Amniotic epithelial cell (primary cell): ENCODE data around the gene GAGE2A.
"Not testable (repeated sequence)": the region's sequence is repeated elsewhere in the genome, so short reads cannot be mapped to it uniquely, and the experiment has no call there.

ENCODE experiments used
- DNase-seq: peaks from one replicate; pipeline ENCODE4 v3.0.0-alpha.2; 2010; ENCODE audit warnings: low read depth

GAGE2A gene, protein sequence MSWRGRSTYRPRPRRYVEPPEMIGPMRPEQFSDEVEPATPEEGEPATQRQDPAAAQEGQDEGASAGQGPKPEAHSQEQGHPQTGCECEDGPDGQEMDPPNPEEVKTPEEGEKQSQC

DNA sequence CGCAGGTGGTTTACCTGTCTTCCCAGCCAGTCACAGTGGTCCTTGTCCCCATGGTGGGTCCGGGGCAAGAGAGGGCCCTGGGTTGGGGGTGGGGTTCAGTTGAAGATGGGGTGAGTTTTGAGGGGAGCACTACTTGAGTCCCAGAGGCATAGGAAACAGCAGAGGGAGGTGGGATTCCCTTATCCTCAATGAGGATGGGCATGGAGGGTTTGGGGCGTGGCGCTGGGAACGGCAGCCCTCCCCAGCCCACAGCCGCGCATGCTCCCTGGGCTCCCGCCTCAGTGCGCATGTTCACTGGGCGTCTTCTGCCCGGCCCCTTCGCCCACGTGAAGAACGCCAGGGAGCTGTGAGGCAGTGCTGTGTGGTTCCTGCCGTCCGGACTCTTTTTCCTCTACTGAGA is at the start of gene GAGE2A:
Gene GAGE2A, plus strand, starts transcription at position 301 of the 400 bp plus-strand sequence. CDS start 1,155 bp downstream, outside the sequence.
- not testable (repeated sequence) for DNase-seq

DNA sequence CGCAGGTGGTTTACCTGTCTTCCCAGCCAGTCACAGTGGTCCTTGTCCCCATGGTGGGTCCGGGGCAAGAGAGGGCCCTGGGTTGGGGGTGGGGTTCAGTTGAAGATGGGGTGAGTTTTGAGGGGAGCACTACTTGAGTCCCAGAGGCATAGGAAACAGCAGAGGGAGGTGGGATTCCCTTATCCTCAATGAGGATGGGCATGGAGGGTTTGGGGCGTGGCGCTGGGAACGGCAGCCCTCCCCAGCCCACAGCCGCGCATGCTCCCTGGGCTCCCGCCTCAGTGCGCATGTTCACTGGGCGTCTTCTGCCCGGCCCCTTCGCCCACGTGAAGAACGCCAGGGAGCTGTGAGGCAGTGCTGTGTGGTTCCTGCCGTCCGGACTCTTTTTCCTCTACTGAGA is 47.9 kb upstream of the GAGE2A start, which contains the start of gene GAGE12D:
Gene GAGE12D, plus strand, starts transcription at position 301 of the 400 bp plus-strand sequence. CDS start 1,155 bp downstream, outside the sequence.
- DNase-seq: not testable (repeated sequence)

DNA sequence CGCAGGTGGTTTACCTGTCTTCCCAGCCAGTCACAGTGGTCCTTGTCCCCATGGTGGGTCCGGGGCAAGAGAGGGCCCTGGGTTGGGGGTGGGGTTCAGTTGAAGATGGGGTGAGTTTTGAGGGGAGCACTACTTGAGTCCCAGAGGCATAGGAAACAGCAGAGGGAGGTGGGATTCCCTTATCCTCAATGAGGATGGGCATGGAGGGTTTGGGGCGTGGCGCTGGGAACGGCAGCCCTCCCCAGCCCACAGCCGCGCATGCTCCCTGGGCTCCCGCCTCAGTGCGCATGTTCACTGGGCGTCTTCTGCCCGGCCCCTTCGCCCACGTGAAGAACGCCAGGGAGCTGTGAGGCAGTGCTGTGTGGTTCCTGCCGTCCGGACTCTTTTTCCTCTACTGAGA is 38.3 kb upstream of the GAGE2A start, which contains the start of gene GAGE12E:
Gene GAGE12E, plus strand, starts transcription at position 301 of the 400 bp plus-strand sequence. CDS start 1,155 bp downstream, outside the sequence.
- DNase-seq: not testable (repeated sequence)

DNA sequence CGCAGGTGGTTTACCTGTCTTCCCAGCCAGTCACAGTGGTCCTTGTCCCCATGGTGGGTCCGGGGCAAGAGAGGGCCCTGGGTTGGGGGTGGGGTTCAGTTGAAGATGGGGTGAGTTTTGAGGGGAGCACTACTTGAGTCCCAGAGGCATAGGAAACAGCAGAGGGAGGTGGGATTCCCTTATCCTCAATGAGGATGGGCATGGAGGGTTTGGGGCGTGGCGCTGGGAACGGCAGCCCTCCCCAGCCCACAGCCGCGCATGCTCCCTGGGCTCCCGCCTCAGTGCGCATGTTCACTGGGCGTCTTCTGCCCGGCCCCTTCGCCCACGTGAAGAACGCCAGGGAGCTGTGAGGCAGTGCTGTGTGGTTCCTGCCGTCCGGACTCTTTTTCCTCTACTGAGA is 28.8 kb upstream of the GAGE2A start, which contains the start of gene GAGE12F:
Gene GAGE12F, plus strand, starts transcription at position 301 of the 400 bp plus-strand sequence. CDS start 1,155 bp downstream, outside the sequence.
- DNase-seq: not testable (repeated sequence)

DNA sequence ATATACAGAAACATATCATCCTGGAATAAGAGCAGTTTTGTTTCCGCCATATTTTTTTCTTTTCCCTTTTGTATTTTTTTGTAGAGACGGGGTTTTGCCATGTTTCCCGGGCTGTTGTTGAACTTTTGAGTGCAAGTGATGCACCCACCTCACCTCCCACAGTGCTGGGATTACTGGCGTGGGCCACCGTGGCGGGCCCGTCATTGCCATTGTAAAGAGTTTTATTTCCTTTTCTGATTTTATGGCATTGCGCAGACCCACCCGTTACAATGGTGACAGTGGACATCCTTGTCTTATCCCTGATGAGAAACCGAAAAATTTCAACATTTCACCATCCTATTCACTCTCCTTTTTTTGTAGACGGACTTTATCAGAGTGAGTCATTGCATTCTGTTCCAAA is 20.6 kb upstream of the GAGE2A start:
- not testable (repeated sequence) for DNase-seq

DNA sequence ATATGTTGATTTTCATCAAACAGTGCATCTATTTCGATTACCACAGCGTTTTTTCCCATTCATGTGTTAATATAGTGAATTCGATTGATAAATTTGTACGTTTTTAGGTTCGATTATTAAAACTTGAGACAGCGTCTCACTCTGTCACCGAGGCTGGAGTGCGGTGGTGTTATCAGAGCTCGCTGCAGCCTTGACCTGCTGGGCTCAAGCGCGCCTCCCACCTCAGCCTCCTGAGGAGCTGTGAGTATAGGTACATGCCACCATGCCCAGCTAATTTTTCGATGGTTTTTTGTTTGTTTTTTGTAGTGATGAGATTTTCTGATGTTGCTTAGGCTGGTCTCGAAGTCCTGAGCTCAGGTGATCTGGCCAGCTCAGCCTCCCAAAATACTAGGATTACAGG is 20.1 kb upstream of the GAGE2A start:
- not testable (repeated sequence) for DNase-seq

DNA sequence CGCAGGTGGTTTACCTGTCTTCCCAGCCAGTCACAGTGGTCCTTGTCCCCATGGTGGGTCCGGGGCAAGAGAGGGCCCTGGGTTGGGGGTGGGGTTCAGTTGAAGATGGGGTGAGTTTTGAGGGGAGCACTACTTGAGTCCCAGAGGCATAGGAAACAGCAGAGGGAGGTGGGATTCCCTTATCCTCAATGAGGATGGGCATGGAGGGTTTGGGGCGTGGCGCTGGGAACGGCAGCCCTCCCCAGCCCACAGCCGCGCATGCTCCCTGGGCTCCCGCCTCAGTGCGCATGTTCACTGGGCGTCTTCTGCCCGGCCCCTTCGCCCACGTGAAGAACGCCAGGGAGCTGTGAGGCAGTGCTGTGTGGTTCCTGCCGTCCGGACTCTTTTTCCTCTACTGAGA is 19.2 kb upstream of the GAGE2A start, which contains the start of gene GAGE12G:
Gene GAGE12G, plus strand, starts transcription at position 301 of the 400 bp plus-strand sequence. CDS start 1,155 bp downstream, outside the sequence.
- not testable (repeated sequence) for DNase-seq

DNA sequence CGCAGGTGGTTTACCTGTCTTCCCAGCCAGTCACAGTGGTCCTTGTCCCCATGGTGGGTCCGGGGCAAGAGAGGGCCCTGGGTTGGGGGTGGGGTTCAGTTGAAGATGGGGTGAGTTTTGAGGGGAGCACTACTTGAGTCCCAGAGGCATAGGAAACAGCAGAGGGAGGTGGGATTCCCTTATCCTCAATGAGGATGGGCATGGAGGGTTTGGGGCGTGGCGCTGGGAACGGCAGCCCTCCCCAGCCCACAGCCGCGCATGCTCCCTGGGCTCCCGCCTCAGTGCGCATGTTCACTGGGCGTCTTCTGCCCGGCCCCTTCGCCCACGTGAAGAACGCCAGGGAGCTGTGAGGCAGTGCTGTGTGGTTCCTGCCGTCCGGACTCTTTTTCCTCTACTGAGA is 9.6 kb upstream of the GAGE2A start, which contains the start of gene GAGE12H:
Gene GAGE12H, plus strand, starts transcription at position 301 of the 400 bp plus-strand sequence. CDS start 1,155 bp downstream, outside the sequence.
- not testable (repeated sequence) for DNase-seq

DNA sequence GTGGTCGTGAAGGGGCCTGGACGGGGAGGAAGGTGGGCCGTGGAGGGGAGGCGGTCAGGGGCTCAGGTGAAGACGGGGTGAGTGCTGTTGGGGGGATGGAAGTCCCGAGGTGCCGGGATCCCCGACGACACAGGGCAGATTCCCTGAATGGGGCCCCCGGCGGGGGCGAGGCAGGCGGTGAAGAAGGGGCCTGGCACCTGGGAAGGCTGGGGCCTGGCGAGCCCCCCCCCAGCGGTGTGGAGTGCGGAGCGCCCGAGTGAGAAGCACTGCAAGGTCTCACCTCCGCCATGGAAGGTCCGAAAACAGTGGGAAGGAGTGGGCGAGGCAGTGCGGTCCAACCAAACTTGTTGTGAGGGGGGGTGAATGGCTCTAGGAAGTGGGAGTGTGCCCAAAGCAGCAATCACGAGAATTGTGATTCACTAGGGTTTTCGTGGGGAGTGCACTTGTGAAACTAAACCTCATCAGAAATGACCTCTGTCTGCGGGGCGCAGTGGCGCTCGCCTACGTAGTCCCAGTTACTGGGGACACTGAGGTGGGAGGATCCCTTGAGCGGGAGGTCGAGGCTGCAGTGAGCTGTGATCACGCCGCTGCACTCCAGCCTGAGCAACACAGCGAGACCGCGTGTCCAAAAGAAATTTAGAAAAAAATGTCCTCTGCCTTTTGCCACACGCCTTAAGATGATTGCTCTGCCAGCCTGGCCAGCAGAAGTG is 628 bp downstream of the GAGE2A start:
- not testable (repeated sequence) for DNase-seq

DNA sequence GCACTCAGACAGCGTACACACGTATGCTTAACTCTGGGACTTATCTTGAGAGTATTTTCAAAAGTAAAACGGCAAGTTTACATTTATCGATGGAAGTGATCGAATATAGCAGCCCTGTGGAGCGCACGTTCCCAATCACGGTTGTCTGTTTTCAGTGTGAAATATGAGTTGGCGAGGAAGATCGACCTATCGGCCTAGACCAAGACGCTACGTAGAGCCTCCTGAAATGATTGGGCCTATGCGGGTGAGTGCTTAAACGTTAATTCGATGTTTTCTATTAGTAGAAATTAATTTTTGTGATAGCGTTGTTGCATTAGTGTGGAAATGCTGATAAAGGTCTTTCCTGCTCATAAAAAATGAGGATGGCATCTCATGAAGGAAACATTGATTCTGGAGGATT is 1.2 kb downstream of the GAGE2A start:
- DNase-seq: not testable (repeated sequence)

DNA sequence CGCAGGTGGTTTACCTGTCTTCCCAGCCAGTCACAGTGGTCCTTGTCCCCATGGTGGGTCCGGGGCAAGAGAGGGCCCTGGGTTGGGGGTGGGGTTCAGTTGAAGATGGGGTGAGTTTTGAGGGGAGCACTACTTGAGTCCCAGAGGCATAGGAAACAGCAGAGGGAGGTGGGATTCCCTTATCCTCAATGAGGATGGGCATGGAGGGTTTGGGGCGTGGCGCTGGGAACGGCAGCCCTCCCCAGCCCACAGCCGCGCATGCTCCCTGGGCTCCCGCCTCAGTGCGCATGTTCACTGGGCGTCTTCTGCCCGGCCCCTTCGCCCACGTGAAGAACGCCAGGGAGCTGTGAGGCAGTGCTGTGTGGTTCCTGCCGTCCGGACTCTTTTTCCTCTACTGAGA is 9.4 kb downstream of the GAGE2A start, which contains the start of gene GAGE1:
Gene GAGE1, plus strand, starts transcription at position 301 of the 400 bp plus-strand sequence. CDS start 1,155 bp downstream, outside the sequence.
- DNase-seq: not testable (repeated sequence)

DNA sequence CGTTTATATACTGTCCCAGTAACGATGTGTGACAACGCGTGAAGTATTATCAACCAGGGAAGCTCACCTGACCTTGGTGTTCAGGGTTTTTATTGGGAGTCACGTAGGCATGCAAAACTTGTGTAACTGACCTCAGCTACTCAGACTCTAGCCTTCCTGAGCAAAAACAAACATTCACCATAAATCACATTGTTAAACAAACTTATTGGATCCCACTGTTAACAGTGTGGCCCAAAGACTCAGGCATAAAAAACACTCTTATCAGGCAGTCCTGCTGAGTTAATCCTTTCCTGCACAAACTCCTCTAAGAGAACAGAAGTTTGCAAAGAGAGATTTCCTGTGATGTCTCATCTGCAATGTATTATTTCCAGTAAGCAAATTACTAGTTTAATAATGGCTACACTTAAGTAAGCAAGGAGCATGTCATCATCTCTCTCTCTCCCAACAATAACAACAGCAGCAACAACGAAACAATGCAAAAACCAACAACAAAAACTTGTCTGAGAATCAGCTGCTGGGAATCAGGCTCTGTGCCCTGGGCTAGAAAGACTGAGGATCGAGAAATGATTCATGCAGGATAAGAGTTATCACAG is 21.5 kb downstream of the GAGE2A start:
- peak; percentile 4 for DNase-seq

DNA sequence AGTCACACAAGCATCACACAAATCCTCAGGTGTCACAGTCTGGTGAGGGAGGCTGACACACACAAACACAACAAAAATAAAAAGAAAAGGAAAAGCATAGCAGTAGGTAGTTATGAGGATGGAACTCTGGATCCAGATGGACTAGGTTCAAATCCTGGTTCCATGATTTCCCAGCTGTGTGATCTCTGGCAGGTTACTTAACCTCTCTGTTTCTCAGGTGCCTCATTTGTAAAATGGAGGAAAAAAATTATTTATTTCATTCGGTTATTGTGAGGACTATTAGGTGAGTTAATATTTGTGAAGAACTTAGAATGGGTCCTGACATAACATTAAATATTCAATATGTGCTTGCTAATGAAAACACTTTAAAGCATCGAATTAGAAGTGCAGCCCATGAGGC is 29.3 kb downstream of the GAGE2A start:
- DNase-seq: no peak

DNA sequence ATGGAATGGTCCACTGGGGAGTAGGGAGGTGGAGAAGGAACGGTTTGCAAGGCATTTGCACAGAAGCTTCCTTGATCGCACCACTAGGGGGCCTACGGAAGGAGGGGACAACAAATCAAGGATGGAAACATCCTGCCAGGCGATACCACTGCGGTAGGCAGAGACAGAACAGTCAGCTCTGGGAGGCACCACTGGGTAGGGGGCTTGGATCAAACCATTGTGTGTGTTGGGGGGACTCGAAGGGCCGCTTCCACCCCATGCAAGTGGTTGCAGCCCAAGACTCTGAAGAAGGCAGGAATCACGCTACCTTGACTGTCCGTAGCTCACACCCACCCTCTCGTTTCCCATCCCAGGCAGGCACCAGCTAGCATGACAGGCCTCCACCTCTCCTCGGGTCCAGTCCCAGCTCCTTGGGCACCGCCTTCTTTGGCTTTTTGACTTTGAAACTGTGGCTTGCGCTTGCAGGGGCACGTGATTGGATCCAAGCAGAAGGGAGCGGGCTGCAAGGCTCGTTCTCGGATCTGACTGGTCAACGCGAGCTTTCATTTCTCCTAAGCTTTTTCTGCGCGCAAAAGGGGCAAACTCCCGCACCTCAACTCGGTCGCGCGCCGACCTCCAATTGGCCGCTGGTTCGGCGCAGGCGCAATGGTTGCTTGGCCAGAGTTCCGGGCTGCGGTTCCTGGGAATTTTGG is 37.9 kb downstream of the GAGE2A start:
- DNase-seq: no peak

DNA sequence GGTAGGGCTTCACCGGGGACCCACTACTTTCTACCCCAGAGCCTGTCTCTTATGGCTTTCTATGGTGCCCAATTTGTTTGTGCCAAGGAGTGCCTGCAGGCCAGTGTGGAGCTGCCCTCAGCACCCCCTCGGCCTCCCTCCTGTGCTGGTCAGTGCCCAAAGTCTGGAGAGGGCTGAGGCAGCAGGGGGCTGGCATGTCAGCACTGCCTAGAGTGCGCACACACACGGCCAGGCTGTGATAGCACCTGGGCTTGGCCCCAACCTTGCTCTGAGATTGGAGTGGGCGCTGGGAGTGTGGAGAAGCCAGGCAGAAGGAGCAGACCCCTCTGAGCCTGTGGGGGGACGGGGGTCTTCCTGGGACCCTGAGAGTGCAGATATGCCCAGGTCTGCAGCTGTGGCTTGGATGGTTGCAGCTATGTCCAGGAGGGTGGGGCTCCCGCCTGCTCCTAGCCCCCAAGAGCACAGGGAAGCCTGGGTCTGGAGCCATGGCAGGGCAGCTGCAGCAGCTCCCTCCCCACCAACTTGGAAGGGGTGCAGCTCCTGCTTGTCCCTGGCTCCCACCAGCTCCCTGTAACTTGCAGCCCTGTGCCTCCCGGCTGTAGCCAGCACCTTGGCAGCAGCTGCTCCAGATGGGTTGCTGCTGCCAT is 55.8 kb downstream of the GAGE2A start:
- no peak for DNase-seq
